Heart right ventricle (tissue), 16 donors: Measurements from ENCODE around the gene ACSF3. TPM values are rescaled to one million over a fixed set of nuclear protein-coding genes. Genes with fewer than 3 reads are reported as not detected.

Source experiments
- ATAC-seq, 8 donors: fragments of 200-7000 bp; cut with Tn5 transposase; one replicate each; pipeline ENCODE4 v1.9.1; 2020; ENCODE audit warnings: mild to moderate bottlenecking in 8 of 8, moderate library complexity in 8 of 8, moderate number of reproducible peaks in 1 of 8
- DNase-seq, 2 donors: peaks; one replicate each; pipeline ENCODE4 v3.0.0-alpha.2; 2020
- H3K27ac ChIP-seq, 10 donors: fragments of 200-600 bp; sonication (generic) in 2 of 10; one replicate each; pipeline versions ENCODE4 v1.5.0 to v1.8.0; 2020 to 2022; ENCODE audit warnings: mild to moderate bottlenecking in 3 of 10
- H3K27me3 ChIP-seq, 7 donors: fragments of 200-600 bp; one replicate each; pipeline ENCODE4 v1.8.0; 2021 to 2022; ENCODE audit warnings: mild to moderate bottlenecking in 2 of 7
- H3K36me3 ChIP-seq, 9 donors: fragments of 200-600 bp; sonication (generic) in 1 of 9; one replicate each; pipeline versions ENCODE4 v1.5.0 to v1.8.0; 2020 to 2022; ENCODE audit warnings: mild to moderate bottlenecking in 2 of 9
- H3K4me1 ChIP-seq, 9 donors: fragments of 200-600 bp; sonication (generic) in 1 of 9; one replicate each; pipeline versions ENCODE4 v1.5.0 to v1.8.0; 2020 to 2022; ENCODE audit warnings: mild to moderate bottlenecking in 4 of 9
- H3K4me3 ChIP-seq, 10 donors: fragments of 200-600 bp; sonication (generic) in 2 of 10; one replicate each; pipeline versions ENCODE4 v1.5.0 to v1.8.0; 2020 to 2022; ENCODE audit warnings: mild to moderate bottlenecking in 7 of 10, moderate library complexity in 2 of 10
- H3K9me3 ChIP-seq, 11 donors: fragments of 200-600 bp in 10 of 11; sonication (generic) in 2 of 11; one replicate each; pipeline versions ENCODE4 v1.5.0 to v1.8.0; 2013 to 2022; ENCODE audit warnings: mild to moderate bottlenecking in 2 of 11, control low read depth in 1 of 11, moderate library complexity in 1 of 11
- CTCF ChIP-seq, 9 donors: fragments of 200-600 bp; sonication (generic) in 2 of 9; IDR thresholded peaks; one replicate each; pipeline versions ENCODE4 v1.5.0 to v1.8.0; 2021 to 2022; ENCODE audit warnings: antibody characterized with exemption in 9 of 9, mild to moderate bottlenecking in 5 of 9, moderate library complexity in 1 of 9
- whole genome bisulfite sequencing, 2 donors: extraction: QIAGEN DNeasy Blood & Tissue Kit; methylation state at CpG; one replicate each; pipeline ENCODE4 v1.1.7; 2013; ENCODE audit warnings: inconsistent platforms in 1 of 2; 5-methylcytosine and 5-hydroxymethylcytosine counted together
- intact Hi-C, 10 donors: fragments of 100-400 bp; cut with DNase I; formaldehyde crosslinking; loops; one replicate each; pipeline versions ENCODE4 v1.11.1 to v1.14.2; 2022
- polyA plus RNA-seq, 2 donors: library from polyadenylated mRNA; stranded (reverse); fragments of 200-250 nt; gene quantifications; one replicate each; pipeline ENCODE4 v1.2.3, GENCODE V29; 2013
- total RNA-seq, 10 donors: library from RNA; stranded (reverse); fragmentation: NEBNext Ultra II Directional in 3 of 10; extraction: Animal tissue kit (Norgen Biotek cat#: 25700) in 3 of 10; gene quantifications; one replicate each; pipeline versions ENCODE4 v1.2.1 to v1.2.4, GENCODE V29; 2021 to 2023
- donor health status: Arrhythmogenic right ventricular cardiomyopathy.
- donor health status: ischemic (EF 13 %, LVEDD 7.1; RV severe dilation, severe dysfunction).
- donor health status: healthy with polysubstance abuse.
- donor health status: DM: no; HTN: yes; CAD: no.
- donor health status: DM: no; HTN: no; CAD: no.
- donor health status: ischemic (EF 25% LVEDD 6.9; RV normal size, moderate dysfunction).
- donor health status: ischemic (EF 25% LVEDD 5.7; RV mildly dilated, moderate dysfunction).
- donor health status: healthy.
- donor health status: DM: yes; HTN: yes; CAD: no.
- donor health status: Ischemic cardiomyopathy.
- donor health status: ischemic (EF 35%, LVEDD 5.7; RV mildly dilated, moderate dysfunction).
- donor health status: nonischemic (EF 11% LVEDD 7.7; RV severe dilation, severe dysfunction).
- donor health status: DM: yes; HTN: yes; CAD: no.
- donor health status: PGD.
- donor health status: ischemic (EF 29% LVEDD 5.4; RV normal size, mild dysfunction).
- donor health status: nonischemic (EF 23%, LVEDD 6.1; RV moderate dilation, normal function).

The ACSF3 gene
- total and polyA plus RNA-seq, 12 donors: 11.0 to 36.9 (median 17.8) TPM

- intact Hi-C loops: loop anchor here in 1 of 10 donors (10.0 kb wide), 1 partner anchor 343 kb away; the partner anchor contains the start of gene APRT
- 92 to 96% methylated on average over 12 of the region's 12 CpGs for WGBS, 2 donors
These were observed 64.1 kb downstream of the ACSF3 start for GRCh38 chr16:89157778-89158177.

GRCh38 chr16:89159066-89159849 is 65.6 kb downstream of the ACSF3 start:
- peaks cover 17 to 30% (median 28%) of the 10 kb centered on the region in 9 donors for H3K4me1 ChIP-seq
- DNase-seq (no peak), ATAC-seq (no peak)
- no peaks in the 10 kb centered on the region for H3K36me3 ChIP-seq
- no peak for TF ChIP-seq CTCF (IDR thresholded peaks at IDR 0.05)
- intact Hi-C loops: loop anchor here in 1 of 10 donors (10.0 kb wide), 1 partner anchor 344 kb away; the partner anchor contains the start of gene APRT
- H3K27me3 ChIP-seq: peaks cover 0 to 12% (median 0%) of the 10 kb centered on the region in 7 donors
- H3K9me3 ChIP-seq: no peaks in the 10 kb centered on the region
- H3K27ac ChIP-seq: no peak overlapping the region
- 89% methylated on average over 48 of the region's 48 CpGs for WGBS, 2 donors
- H3K4me3 ChIP-seq: no peak overlapping the region

More at GRCh38 chr16:89157778-89158177, 64.1 kb downstream of the ACSF3 start:
- TF ChIP-seq CTCF (IDR thresholded peaks at IDR 0.05): no peak
- Histone ChIP-seq H3K9me3 (no peaks in the 10 kb centered on the region), H3K27me3 (peaks cover 0 to 9% (median 0%) of the 10 kb centered on the region in 7 donors), H3K36me3 (no peaks in the 10 kb centered on the region), H3K4me3 (no peak overlapping the region), H3K27ac (no peak overlapping the region), H3K4me1 (peaks cover 17 to 30% (median 28%) of the 10 kb centered on the region in 9 donors)
- DNase-seq (no peak), ATAC-seq (no peak)

- H3K4me1 ChIP-seq: peaks cover 12 to 24% (median 22%) of the 10 kb centered on the region in 9 donors
- no peaks in the 10 kb centered on the region for H3K9me3 ChIP-seq
- no peak for TF ChIP-seq CTCF (IDR thresholded peaks at IDR 0.05)
- H3K27me3 ChIP-seq: peaks cover 0 to 19% (median 0%) of the 10 kb centered on the region in 7 donors
- H3K27ac ChIP-seq: no peak overlapping the region
- no peak overlapping the region for H3K4me3 ChIP-seq
- DNase-seq (no peak), ATAC-seq (no peak)
- intact Hi-C loops: loop anchor here in 6 of 10 donors (5.0 to 10.0 kb wide), 5 partner anchors 215 to 715 kb away; partner anchors contain the start of gene APRT (in 4 of the 6)
- H3K36me3 ChIP-seq: no peaks in the 10 kb centered on the region
- WGBS, 2 donors: 89 to 91% methylated on average over 20 of the region's 20 CpGs
These were observed 66.2 kb downstream of the ACSF3 start for GRCh38 chr16:89159850-89160354.

- DNase-seq: no peak
- Histone ChIP-seq H3K36me3 (no peaks in the 10 kb centered on the region), H3K4me1 (peaks cover 4 to 11% (median 10%) of the 10 kb centered on the region in 9 donors), H3K4me3 (no peak overlapping the region), H3K9me3 (no peaks in the 10 kb centered on the region), H3K27me3 (peaks cover 0 to 26% (median 0%) of the 10 kb centered on the region in 7 donors), H3K27ac (no peak overlapping the region)
- TF ChIP-seq CTCF (IDR thresholded peaks at IDR 0.05): no peak
- no peak for ATAC-seq
- 88 to 91% methylated on average over 29 of the region's 29 CpGs for WGBS, 2 donors
- intact Hi-C loops: loop anchor here in 6 of 10 donors (5.0 to 10.0 kb wide), 5 partner anchors 216 to 716 kb away; partner anchors contain the start of gene APRT (in 3 of the 6)
These were observed 67.5 kb downstream of the ACSF3 start for GRCh38 chr16:89160977-89161701.
